Measurements from ENCODE around the gene BRD7.
A peak's percentile ranks its signal among the peaks of the same experiment; 100 is the strongest.
"Not testable (repeated sequence)": the region's sequence is repeated elsewhere in the genome, so short reads cannot be mapped to it uniquely, and the experiment has no call there.

BRD7 gene

GRCh38 chr16:50354629-50355456 is 13.9 kb downstream of the BRD7 start:
- peak; percentile 54 for DNase-seq

GRCh38 chr16:50354082-50354481 is 14.7 kb downstream of the BRD7 start:
- no peak for DNase-seq

GRCh38 chr16:50351952-50352351 is 16.8 kb downstream of the BRD7 start:
- DNase-seq, result no peak

- no peak for DNase-seq
Observed at GRCh38 chr16:50351116-50351515, 17.7 kb downstream of the BRD7 start.

GRCh38 chr16:50345210-50345609 is 23.6 kb downstream of the BRD7 start:
- DNase-seq, result not testable (repeated sequence)

- not testable (repeated sequence) for DNase-seq
Observed at GRCh38 chr16:50343566-50343965, 25.2 kb downstream of the BRD7 start.

GRCh38 chr16:50340578-50340977 is 28.2 kb downstream of the BRD7 start:
- no peak for DNase-seq

- no peak for DNase-seq
Observed at GRCh38 chr16:50338371-50339231, 30.2 kb downstream of the BRD7 start.

- no peak for DNase-seq
Observed at GRCh38 chr16:50336884-50337283, 31.9 kb downstream of the BRD7 start.

GRCh38 chr16:50335196-50335958 is 33.4 kb downstream of the BRD7 start:
- no peak for DNase-seq

- no peak for DNase-seq
Observed at GRCh38 chr16:50334106-50334975, 34.4 kb downstream of the BRD7 start.

- DNase-seq, result no peak
Observed at GRCh38 chr16:50332599-50332998, 36.2 kb downstream of the BRD7 start.

GRCh38 chr16:50331570-50331969 is 37.2 kb downstream of the BRD7 start:
- no peak for DNase-seq

- no peak for DNase-seq
Observed at GRCh38 chr16:50329446-50330189, 39.2 kb downstream of the BRD7 start.

- DNase-seq, result peak; percentile 27
Observed at GRCh38 chr16:50326835-50327465, 41.8 kb downstream of the BRD7 start.

- DNase-seq, result no peak
Observed at GRCh38 chr16:50326264-50326663, 42.5 kb downstream of the BRD7 start.

- no peak for DNase-seq
Observed at GRCh38 chr16:50324345-50324744, 44.4 kb downstream of the BRD7 start.

- peak; percentile 43 for DNase-seq
Observed at GRCh38 chr16:50323335-50324011, 45.3 kb downstream of the BRD7 start.

- DNase-seq, result no peak
Observed at GRCh38 chr16:50322333-50322732, 46.5 kb downstream of the BRD7 start.

- DNase-seq, result no peak
Observed at GRCh38 chr16:50320310-50320709, 48.5 kb downstream of the BRD7 start.
